Measurements from ENCODE around the gene SOX18.

- no peak for TF ChIP-seq POLR2AphosphoS5 (IDR thresholded peaks at IDR 0.05; ENCODE audit: low read depth, low read length)
- TF ChIP-seq REST (IDR thresholded peaks at IDR 0.05; ENCODE audit: insufficient read depth in 1 of 2, low read depth in 2 of 2, low read length in 2 of 2), result no peak
- no peak for TF ChIP-seq TAF1 (IDR thresholded peaks at IDR 0.05; ENCODE audit: borderline replicate concordance, insufficient read depth, low read length)
- TF ChIP-seq SIN3A (IDR thresholded peaks at IDR 0.05; ENCODE audit: borderline replicate concordance, insufficient read depth, low read length), result no peak
- no peak for TF ChIP-seq FOXP2 (optimal IDR thresholded peaks at IDR 0.05; ENCODE audit: borderline replicate concordance, extremely low read depth, extremely low read length, insufficient read depth)
Observed at GRCh38 chr20:64074184-64074789, 24.8 kb upstream of the SOX18 start.
